HepG2 (cell line): ENCODE results near the gene POLR2H. TPM values are rescaled to one million over a fixed set of nuclear protein-coding genes. Genes with fewer than 3 reads are reported as not detected.

Experiments
- AHDC1 ChIP-seq: sonication (generic); formaldehyde crosslinking; IDR thresholded peaks from 2 replicates; pipeline ENCODE4 v1.5.1; 2020; ENCODE audit warnings: mild to moderate bottlenecking, missing genetic modification reagents, borderline replicate concordance
- FOXC1 ChIP-seq: sonication (generic); formaldehyde crosslinking; IDR thresholded peaks from 2 replicates; pipeline ENCODE4 v1.8.0; 2022; ENCODE audit warnings: mild to moderate bottlenecking, missing genetic modification reagents, borderline replicate concordance
- HMGXB3 ChIP-seq: sonication (generic); formaldehyde crosslinking; IDR thresholded peaks from 2 replicates; pipeline ENCODE4 v1.4.0; 2020; ENCODE audit warnings: missing genetic modification reagents, borderline replicate concordance
- HNRNPUL1 ChIP-seq: fragments of 200-400 bp; formaldehyde crosslinking; IDR thresholded peaks from 2 replicates; pipeline ENCODE4 v1.6.1; 2017; ENCODE audit warnings: low read depth, mild to moderate bottlenecking, low read length, moderate library complexity
- KLF15 ChIP-seq: sonication (generic); formaldehyde crosslinking; IDR thresholded peaks from 2 replicates; pipeline ENCODE4 v1.8.1; 2023; ENCODE audit warnings: borderline replicate concordance, mild to moderate bottlenecking, inconsistent platforms, missing genetic modification reagents, mixed read lengths
- MTF2 ChIP-seq: sonication (generic); formaldehyde crosslinking; IDR thresholded peaks from 2 replicates; pipeline ENCODE4 v1.5.0; 2020; ENCODE audit warnings: missing genetic modification reagents, borderline replicate concordance
- PTBP1 ChIP-seq: fragments of 200-400 bp; formaldehyde crosslinking; IDR thresholded peaks from 2 replicates; pipeline ENCODE4 v1.6.1; 2018; ENCODE audit warnings: low read length, low read depth; ENCODE audit not compliant: poor library complexity, severe bottlenecking
- RAD51 ChIP-seq: fragments of 450-650 bp; IDR thresholded peaks from 2 replicates; pipeline ENCODE4 v1.6.1; 2016; ENCODE audit warnings: borderline replicate concordance
- RORA ChIP-seq: sonication (generic); formaldehyde crosslinking; IDR thresholded peaks from 2 replicates; pipeline ENCODE4 v1.5.0; 2020; ENCODE audit warnings: mild to moderate bottlenecking, missing genetic modification reagents, moderate library complexity
- ZBTB33 ChIP-seq: sonication (generic); formaldehyde crosslinking; IDR thresholded peaks from 2 replicates; pipeline ENCODE4 v1.4.0; 2020; ENCODE audit warnings: missing genetic modification reagents
- ZNF256 ChIP-seq: sonication (generic); formaldehyde crosslinking; conservative IDR thresholded peaks from 2 replicates; pipeline ENCODE4 v1.4.0; 2020; ENCODE audit warnings: missing genetic modification reagents
- ZNF343 ChIP-seq: sonication (generic); formaldehyde crosslinking; IDR thresholded peaks from 2 replicates; pipeline ENCODE4 v1.4.0; 2020; ENCODE audit warnings: mild to moderate bottlenecking, missing genetic modification reagents
- ZNF451 ChIP-seq: sonication (generic); formaldehyde crosslinking; IDR thresholded peaks from 2 replicates; pipeline ENCODE4 v1.5.0; 2020; ENCODE audit warnings: mild to moderate bottlenecking, missing genetic modification reagents
- ZNF569 ChIP-seq: sonication (generic); formaldehyde crosslinking; IDR thresholded peaks from 2 replicates; pipeline ENCODE4 v1.5.0; 2020; ENCODE audit warnings: mild to moderate bottlenecking, missing genetic modification reagents, moderate library complexity, borderline replicate concordance
- ZNF614 ChIP-seq: IDR thresholded peaks from 2 replicates; pipeline ENCODE4 v1.6.1; 2018; ENCODE audit warnings: missing biosample characterization, missing genetic modification reagents, inconsistent platforms, borderline replicate concordance
- polyA plus RNA-seq, 8 experiments: library from polyadenylated mRNA; depleted of rRNA in 3 of 8; stranded (reverse) in 7 of 8; unstranded in 1 of 8; fragments of >200 nt; fragmentation: Illumina TruSeq in 4 of 8; extraction: Trizol in 4 of 8; gene quantifications; 2 replicates each; pipeline versions ENCODE4 v1.2.1 to v1.2.3, GENCODE V29; 2011 to 2016; ENCODE audit warnings: low read depth in 4 of 8, missing spikeins in 1 of 8, mixed read lengths in 1 of 8; ENCODE audit not compliant: insufficient read depth in 1 of 8
- total RNA-seq, 5 experiments: library from RNA; depleted of rRNA; stranded (reverse); fragments of >200 nt; fragmentation: Illumina TruSeq; extraction: Trizol; gene quantifications; 2 replicates each; pipeline ENCODE4 v1.2.3, GENCODE V29; 2016; ENCODE audit warnings: low read depth in 1 of 5

POLR2H gene
- total and polyA plus RNA-seq, 2 of the 13 experiments (the other 11 are each of a cell fraction or from before 2014, with no cell fraction given), result 118 to 194 TPM

- TF ChIP-seq HMGXB3 (no peak), RAD51 (no peak), RORA (CRISPR knock-in tag) (no peak), ZNF256 (CRISPR knock-in tag) (no peak), FOXC1 (CRISPR knock-in tag) (0 out of 2 replicates have a peak, but pooled peaks have one; percentile 49), ZBTB33 (CRISPR knock-in tag) (no peak), ZNF569 (CRISPR knock-in tag) (no peak), AHDC1 (CRISPR knock-in tag) (no peak), PTBP1 (no peak), KLF15 (CRISPR knock-in tag) (no peak), ZNF614 (CRISPR knock-in tag) (no peak), ZNF343 (CRISPR knock-in tag) (no peak), ZNF451 (no peak), HNRNPUL1 (no peak), MTF2 (CRISPR knock-in tag) (no peak)
These were observed 56.3 kb downstream of the POLR2H start (continued) for GRCh38 chr3:184417619-184418327.
